ENCODE results near the gene IFNG. TPM values are rescaled to one million over a fixed set of nuclear protein-coding genes. Genes with fewer than 3 reads are reported as not detected.
"Not testable (repeated sequence)": the region's sequence is repeated elsewhere in the genome, so short reads cannot be mapped to it uniquely, and the experiment has no call there.

Gene IFNG
- not detected in 3 replicates for total RNA-seq

DNA sequence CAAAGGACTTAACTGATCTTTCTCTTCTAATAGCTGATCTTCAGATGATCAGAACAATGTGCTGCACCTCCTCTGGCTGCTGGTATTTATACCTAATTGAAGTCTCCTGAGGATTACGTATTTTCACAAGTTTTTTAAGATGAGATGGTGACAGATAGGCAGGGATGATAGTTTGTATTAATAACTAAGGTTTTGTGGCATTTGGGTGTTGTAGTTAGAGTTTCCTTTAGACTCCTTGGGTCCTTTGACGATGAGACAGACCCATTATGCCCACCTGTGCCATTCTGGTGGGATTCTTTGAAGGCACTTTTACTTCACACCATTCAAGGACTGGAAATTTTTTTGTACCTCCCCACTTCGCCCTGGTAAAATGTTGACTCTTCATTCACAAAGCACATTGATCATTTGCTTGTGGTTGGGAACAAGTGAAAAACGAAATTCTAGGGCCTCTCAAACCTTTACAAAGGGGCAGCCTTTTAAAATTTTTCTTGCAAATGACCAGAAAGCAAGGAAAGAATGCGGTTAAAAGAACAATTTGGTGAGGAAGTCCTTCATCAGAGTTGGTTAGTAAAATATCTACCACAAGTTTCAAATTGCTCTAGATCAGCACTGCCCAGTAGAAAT is at the start of gene IFNG:
Gene IFNG (minus strand): TSS at position 60 of the 624 bp plus-strand sequence. CDS start 125 bp downstream, outside the sequence.
- Mint-ChIP-seq H3K36me3 (no peaks in the 10 kb centered on the region), H3K9me3 (peaks cover 4% of the 10 kb centered on the region), H3K4me1 (peaks cover 19% of the 10 kb centered on the region), H3K4me3 (no peak within 1 kb of the TSS), H3K27me3 (ENCODE audit: low read depth) (no peaks in the 10 kb centered on the region), H3K27ac (no peak within 1 kb of the TSS)
- TF ChIP-seq, protein P1, sequence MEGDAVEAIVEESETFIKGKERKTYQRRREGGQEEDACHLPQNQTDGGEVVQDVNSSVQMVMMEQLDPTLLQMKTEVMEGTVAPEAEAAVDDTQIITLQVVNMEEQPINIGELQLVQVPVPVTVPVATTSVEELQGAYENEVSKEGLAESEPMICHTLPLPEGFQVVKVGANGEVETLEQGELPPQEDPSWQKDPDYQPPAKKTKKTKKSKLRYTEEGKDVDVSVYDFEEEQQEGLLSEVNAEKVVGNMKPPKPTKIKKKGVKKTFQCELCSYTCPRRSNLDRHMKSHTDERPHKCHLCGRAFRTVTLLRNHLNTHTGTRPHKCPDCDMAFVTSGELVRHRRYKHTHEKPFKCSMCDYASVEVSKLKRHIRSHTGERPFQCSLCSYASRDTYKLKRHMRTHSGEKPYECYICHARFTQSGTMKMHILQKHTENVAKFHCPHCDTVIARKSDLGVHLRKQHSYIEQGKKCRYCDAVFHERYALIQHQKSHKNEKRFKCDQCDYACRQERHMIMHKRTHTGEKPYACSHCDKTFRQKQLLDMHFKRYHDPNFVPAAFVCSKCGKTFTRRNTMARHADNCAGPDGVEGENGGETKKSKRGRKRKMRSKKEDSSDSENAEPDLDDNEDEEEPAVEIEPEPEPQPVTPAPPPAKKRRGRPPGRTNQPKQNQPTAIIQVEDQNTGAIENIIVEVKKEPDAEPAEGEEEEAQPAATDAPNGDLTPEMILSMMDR (IDR thresholded peaks at IDR 0.05; ENCODE audit: unreplicated experiment): no peak
- DNase-seq (ENCODE audit: low spot score in 2 of 2, unreplicated experiment in 2 of 2): no peak

DNA sequence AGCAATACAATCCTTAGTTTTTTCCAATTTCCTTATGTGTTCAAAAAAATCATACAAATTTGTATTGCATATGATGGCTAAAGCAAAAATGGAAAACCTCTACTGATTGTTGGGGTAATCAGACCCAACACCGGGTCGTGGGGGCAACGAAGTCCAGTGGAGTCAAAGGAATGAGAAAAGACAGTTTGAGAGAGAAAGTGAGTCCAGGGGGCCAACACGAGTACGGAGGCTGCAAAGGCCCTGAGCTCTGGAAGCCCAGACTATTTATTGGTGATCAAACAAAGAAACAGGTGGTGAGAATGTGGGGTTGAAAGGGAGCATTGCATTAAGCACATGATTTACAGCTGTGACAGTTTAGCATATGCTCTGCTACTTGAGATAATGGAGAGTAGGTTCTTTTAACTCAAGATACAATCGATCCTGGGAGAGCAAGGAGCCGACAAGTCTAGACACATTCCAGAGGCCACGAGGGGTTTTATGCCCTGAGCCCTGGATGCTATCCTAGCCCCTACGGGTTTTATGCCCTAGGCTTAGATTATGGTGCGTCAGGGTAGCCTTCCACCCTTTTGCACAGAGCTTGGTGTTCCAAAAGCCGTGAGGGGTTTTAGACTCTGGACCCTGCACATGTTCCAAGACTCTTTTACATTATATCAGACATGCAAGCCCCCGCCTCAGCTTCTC is 49.6 kb upstream of the IFNG start:
- DNase-seq (ENCODE audit: low spot score in 2 of 2, unreplicated experiment in 2 of 2); H3K27me3 Mint-ChIP-seq (ENCODE audit: low read depth); H3K4me3 Mint-ChIP-seq: not testable (repeated sequence)
- peaks cover 41% of the 10 kb centered on the region for H3K4me1 Mint-ChIP-seq
- peaks cover 32% of the 10 kb centered on the region for H3K9me3 Mint-ChIP-seq
- H3K36me3 Mint-ChIP-seq: peaks cover 14% of the 10 kb centered on the region
- H3K27ac Mint-ChIP-seq: peak overlapping the region; percentile 18

DNA sequence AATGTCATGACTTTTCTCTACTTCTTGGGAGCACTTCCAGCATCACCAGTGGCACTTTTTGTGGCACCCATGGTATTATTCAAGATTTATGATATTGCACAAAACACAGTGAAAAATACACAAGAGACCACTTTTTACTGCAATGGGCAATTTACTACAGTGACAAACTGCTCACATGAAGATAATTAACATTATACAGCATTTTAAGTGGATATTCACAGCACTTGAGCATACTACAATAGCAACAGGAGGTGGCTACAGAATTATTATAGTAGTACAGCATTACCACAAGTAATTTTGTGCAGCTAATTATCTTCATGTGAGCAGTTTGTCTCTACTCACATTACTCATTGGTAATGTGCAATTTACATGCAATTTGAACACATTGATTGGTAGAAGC is 47.7 kb upstream of the IFNG start:
- no peak for DNase-seq (ENCODE audit: low spot score in 2 of 2, unreplicated experiment in 2 of 2)
- Mint-ChIP-seq H3K4me3 (no peak overlapping the region), H3K27me3 (ENCODE audit: low read depth) (no peaks in the 10 kb centered on the region), H3K36me3 (peaks cover 9% of the 10 kb centered on the region), H3K27ac (no peak overlapping the region), H3K4me1 (peaks cover 51% of the 10 kb centered on the region), H3K9me3 (peaks cover 17% of the 10 kb centered on the region)
- TF ChIP-seq, protein P1 (IDR thresholded peaks at IDR 0.05; ENCODE audit: unreplicated experiment): no peak

DNA sequence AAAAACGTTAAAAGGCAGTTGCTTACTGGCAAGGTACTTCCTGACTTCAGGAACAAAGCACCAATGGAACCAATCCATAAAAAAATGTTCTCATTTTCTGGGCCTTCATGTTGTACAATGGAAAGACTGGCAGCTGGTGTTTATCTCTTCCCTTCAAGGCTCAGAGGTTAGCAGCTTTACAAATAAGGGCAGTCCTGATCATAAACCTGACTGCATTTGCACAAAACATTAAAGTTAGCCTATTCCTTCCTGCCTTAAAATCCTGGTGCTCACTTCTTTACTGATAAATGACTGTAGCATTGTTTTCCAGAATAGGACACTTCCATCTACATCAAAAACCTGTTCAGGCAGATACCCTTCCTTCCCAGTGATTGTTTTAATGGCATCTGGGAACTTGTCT is 46.9 kb upstream of the IFNG start:
- H3K36me3 Mint-ChIP-seq: peaks cover under 1% of the 10 kb centered on the region
- no peak overlapping the region for H3K27ac Mint-ChIP-seq

DNA sequence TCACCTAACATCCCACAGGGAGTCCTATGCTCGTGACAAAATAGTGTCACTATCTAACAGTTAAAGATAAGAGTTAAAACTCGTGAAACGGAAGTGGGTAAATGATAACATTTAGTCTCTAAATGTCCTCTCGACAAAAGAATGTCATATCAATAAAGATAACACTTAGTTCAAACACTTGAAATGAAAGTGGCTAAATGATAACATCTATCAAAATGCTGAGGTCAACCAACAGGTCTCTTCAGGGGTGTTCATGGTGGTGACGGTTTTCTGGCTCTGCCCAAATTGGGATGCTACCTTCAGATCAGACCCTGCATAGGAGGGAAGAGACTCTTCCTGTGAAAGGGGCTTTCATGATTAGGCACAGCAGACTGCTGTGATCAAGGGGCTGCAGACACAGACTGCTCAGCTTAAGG is 43.9 kb upstream of the IFNG start:
- Mint-ChIP-seq H3K27ac (peak overlapping the region; percentile 60), H3K4me1 (peaks cover 67% of the 10 kb centered on the region), H3K27me3 (ENCODE audit: low read depth) (no peaks in the 10 kb centered on the region), H3K36me3 (no peaks in the 10 kb centered on the region), H3K4me3 (no peak overlapping the region), H3K9me3 (peaks cover 4% of the 10 kb centered on the region)
- DNase-seq (ENCODE audit: low spot score in 2 of 2, unreplicated experiment in 2 of 2): no peak
- TF ChIP-seq, protein P1 (IDR thresholded peaks at IDR 0.05; ENCODE audit: unreplicated experiment): no peak

More for the DNA sequence above, 46.9 kb upstream of the IFNG start:
- TF ChIP-seq, protein P1 (IDR thresholded peaks at IDR 0.05; ENCODE audit: unreplicated experiment): no peak
- Mint-ChIP-seq H3K9me3 (peaks cover 9% of the 10 kb centered on the region), H3K4me1 (peaks cover 55% of the 10 kb centered on the region), H3K27me3 (ENCODE audit: low read depth) (no peaks in the 10 kb centered on the region), H3K4me3 (no peak overlapping the region)
- DNase-seq (ENCODE audit: low spot score in 2 of 2, unreplicated experiment in 2 of 2): no peak

DNA sequence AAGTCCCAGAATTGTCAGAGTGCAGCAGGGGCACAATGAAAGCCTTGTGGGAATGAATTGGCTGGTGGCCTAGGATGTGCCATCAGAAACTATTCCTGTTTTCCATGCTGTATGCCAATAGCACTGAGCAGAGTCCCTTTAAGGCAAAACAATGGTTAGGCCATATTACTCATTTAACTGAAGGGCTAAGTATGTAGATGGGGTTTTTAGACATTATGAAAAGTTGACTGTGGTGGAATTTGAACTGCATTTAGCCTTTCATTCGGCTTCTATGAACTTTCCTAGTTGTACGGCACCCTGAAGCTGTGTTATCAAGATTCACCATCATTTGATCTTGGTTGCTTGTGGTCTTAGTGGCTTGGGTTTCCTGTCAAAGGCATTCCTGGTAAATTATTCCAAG is 41.3 kb upstream of the IFNG start:
- DNase-seq (ENCODE audit: low spot score in 2 of 2, unreplicated experiment in 2 of 2): no peak
- H3K9me3 Mint-ChIP-seq: no peaks in the 10 kb centered on the region
- H3K36me3 Mint-ChIP-seq: no peaks in the 10 kb centered on the region

More for the DNA sequence above, 41.3 kb upstream of the IFNG start:
- TF ChIP-seq, protein P1 (IDR thresholded peaks at IDR 0.05; ENCODE audit: unreplicated experiment): no peak
- Mint-ChIP-seq H3K4me3 (no peak overlapping the region), H3K27ac (no peak overlapping the region), H3K27me3 (ENCODE audit: low read depth) (no peaks in the 10 kb centered on the region), H3K4me1 (peaks cover 50% of the 10 kb centered on the region)

All from mesothelial cell of epicardium (in vitro differentiated cells).